Right ventricle myocardium superior (tissue), 1 donor: ENCODE results near the gene DNAAF2. TPM values are rescaled to one million over a fixed set of nuclear protein-coding genes. Genes with fewer than 3 reads are reported as not detected.
"Not testable (repeated sequence)": the region's sequence is repeated elsewhere in the genome, so short reads cannot be mapped to it uniquely, and the experiment has no call there.

Experiments used
- ATAC-seq: fragments of 200-7000 bp; cut with Tn5 transposase; one replicate; pipeline ENCODE4 v1.9.1; 2020; ENCODE audit warnings: mild to moderate bottlenecking; ENCODE audit not compliant: poor library complexity
- DNase-seq: peaks from one replicate; pipeline ENCODE4 v3.0.0-alpha.2; 2020
- intact Hi-C: fragments of 100-400 bp; cut with DNase I; formaldehyde crosslinking; loops from one replicate; pipeline ENCODE4 v1.11.2; 2022
- total RNA-seq: library from RNA; stranded (reverse); fragmentation: NEBNext Ultra II Directional; extraction: Animal tissue kit (Norgen Biotek cat#: 25700); gene quantifications from one replicate; pipeline ENCODE4 v1.2.1, GENCODE V29; 2021
- donor health status: DM: no; HTN: yes; CAD: no; lungs with severe emphysema.

The DNAAF2 gene
- total RNA-seq, 1 donor from 2014 or later, result 6.1 TPM

GRCh38 chr14:49586673-49587460, 48.2 kb downstream of the DNAAF2 start:
- DNase-seq (peak; percentile 50), ATAC-seq (peak; percentile 52)
- intact Hi-C loops, result no loop called here

DNA sequence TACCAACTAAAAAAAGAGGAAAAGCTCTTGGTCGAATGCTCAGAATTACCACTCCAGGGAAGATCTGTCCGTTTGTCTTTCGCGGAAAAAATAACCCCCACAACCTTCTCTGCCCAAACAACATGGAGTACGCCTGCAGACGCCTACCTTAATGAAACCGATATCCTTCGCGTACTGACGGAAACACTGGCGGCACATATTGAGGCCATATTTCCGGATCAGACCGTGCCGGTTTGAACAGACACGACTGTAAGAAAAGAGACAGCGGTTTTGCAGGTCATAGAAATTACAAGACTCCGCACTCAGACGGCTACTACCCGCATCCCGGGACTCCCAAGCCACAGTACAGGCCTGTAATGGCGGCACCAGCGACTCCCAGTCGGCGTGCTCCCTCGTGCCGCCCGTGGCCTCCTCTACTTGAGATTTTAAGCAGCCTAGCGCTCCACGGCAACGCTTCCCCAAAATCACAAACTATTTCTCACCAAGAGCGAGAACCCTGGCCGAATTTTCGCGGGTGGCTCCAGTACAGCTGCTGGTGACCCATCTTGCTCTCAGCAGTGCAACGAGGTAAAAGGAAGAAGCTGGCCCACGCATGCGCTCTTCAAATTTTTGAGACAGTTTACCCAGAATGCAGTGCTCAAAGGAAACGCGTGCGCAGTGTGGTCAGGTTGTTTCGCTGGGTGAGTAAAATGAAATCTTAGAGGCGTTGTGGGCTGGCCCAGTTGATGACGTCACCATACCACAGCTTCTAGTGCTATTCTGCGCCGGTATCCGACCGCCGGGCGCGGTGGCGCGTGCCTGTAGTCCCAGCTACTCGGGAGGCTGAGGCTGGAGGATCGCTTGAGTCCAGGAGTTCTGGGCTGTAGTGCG, 49.0 kb downstream of the DNAAF2 start, which contains the start of gene RPS29:
Gene RPS29 (minus strand): TSS at position 578 of the 870 bp plus-strand sequence. CDS start 34 bp downstream, at position 544.
- peak; percentile 97 for ATAC-seq
- peak; percentile 98 for DNase-seq
- intact Hi-C loops, result no loop called here

GRCh38 chr14:49584981-49585640, 49.9 kb downstream of the DNAAF2 start:
- intact Hi-C loops, DNase-seq, ATAC-seq: not testable (repeated sequence)

DNA sequence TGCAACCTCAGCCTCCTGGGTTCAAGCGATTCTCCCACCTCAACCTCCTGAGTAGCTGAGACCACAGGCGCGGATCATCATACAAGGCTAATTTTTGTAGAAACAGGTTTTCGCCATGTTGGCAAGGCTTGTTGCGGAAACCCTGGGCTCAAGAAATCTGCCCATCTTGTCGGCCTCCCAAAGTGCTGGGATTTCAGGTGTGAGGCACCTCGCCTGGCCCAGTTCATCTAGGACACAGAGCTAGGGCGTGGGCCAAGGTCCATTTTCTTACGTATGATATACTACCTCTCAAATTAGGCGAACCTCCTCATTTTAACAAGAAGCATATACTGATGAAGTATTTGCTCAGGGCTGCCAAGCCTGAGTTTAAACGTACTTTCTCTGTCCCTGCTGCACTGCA, 51.0 kb downstream of the DNAAF2 start:
- DNase-seq (no peak), ATAC-seq (no peak)
- intact Hi-C loops, result no loop called here

- intact Hi-C loops, result no loop called here
- no peak for ATAC-seq
- no peak for DNase-seq
These were observed 51.4 kb downstream of the DNAAF2 start for GRCh38 chr14:49583629-49584028.

GRCh38 chr14:49582113-49582977, 52.7 kb downstream of the DNAAF2 start:
- DNase-seq (no peak), ATAC-seq (no peak)
- intact Hi-C loops, result no loop called here

DNA sequence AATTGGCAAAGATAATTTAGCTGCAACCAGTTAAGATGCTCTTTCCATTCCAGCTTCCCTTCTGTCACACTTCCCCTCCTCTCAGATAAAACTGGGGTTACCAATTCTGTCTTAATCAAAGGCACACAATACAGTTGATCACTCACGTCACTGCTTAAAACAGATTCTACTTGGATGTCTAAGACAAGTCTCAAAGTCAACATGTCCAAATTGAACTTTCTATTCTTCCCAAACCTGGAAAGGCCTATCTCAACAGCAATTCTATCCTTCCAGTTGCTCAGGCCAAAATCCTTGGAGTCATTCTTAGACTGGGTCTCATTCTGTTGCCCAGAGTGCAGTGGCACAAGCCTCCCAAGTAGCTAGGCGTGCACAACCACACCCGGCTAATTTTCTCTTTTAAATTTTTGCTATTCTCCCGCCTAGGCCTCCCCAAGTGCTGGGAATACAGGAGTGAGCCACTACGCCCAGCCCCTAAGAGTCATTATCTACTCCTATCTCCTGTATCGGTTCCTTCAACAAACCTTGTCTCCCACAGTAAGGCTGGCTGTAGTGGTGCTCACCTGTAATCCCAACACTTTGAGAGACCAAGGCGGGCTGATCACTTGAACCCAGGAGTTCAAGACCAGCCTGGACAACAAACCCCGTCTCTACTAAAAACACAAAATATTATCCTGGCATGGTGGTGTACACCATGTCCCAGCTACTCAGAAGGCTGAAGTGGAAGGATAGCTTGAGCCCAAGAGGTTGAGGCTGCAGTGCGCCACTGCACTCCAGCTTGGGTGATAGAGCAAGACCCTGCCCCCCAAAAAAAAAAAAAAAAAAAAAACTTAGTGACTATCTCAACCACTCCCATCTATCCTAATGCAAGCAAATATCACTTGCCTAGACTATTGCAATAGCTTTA, 53.6 kb downstream of the DNAAF2 start:
- no peak for ATAC-seq
- intact Hi-C loops, result no loop called here

GRCh38 chr14:49579841-49580240, 55.2 kb downstream of the DNAAF2 start:
- ATAC-seq (no peak), DNase-seq (no peak)
- intact Hi-C loops, result no loop called here

More for the DNA sequence above, 53.6 kb downstream of the DNAAF2 start:
- no peak for DNase-seq

- intact Hi-C loops, result no loop called here
- ATAC-seq, result no peak
- no peak for DNase-seq
These were observed 56.9 kb downstream of the DNAAF2 start for GRCh38 chr14:49578141-49578540.

Other genes with a start within 250 kb of the DNAAF2 start
- 966 TPM for gene RPS29, start 48.9 kb downstream of the DNAAF2 start, total RNA-seq
- gene LRR1, start 36.3 kb downstream of the DNAAF2 start, total RNA-seq, result 5.1 TPM
- 112 TPM for gene RPL36AL, start 14.6 kb downstream of the DNAAF2 start, total RNA-seq
- gene MGAT2, start 14.4 kb downstream of the DNAAF2 start, total RNA-seq, result 9.4 TPM
- 0.38 TPM for gene POLE2, start 53.0 kb upstream of the DNAAF2 start, total RNA-seq
- gene KLHDC1, start 57.9 kb upstream of the DNAAF2 start, total RNA-seq, result 5.9 TPM
- 89.3 TPM for gene KLHDC2, start 132.9 kb upstream of the DNAAF2 start, total RNA-seq
- gene NEMF, start 217.5 kb upstream of the DNAAF2 start, total RNA-seq, result 44.5 TPM